Duodenal mucosa (tissue), 2 donors: Measurements from ENCODE around the gene ARHGAP22.
"Not testable (repeated sequence)": the region's sequence is repeated elsewhere in the genome, so short reads cannot be mapped to it uniquely, and the experiment has no call there.

Source experiments
- H3K27ac ChIP-seq: one replicate; pipeline ENCODE4 v1.7.0; 2013; ENCODE audit warnings: low read depth, low read length
- H3K27me3 ChIP-seq, 2 donors: one replicate each; pipeline ENCODE4 v1.7.0; 2013; ENCODE audit warnings: low read length in 2 of 2, control low read depth in 1 of 2; ENCODE audit not compliant: insufficient read depth in 2 of 2, control insufficient read depth in 1 of 2
- H3K36me3 ChIP-seq, 2 donors: one replicate each; pipeline ENCODE4 v1.7.0; 2013; ENCODE audit warnings: low read length in 2 of 2, control low read depth in 1 of 2; ENCODE audit not compliant: insufficient read depth in 2 of 2, control insufficient read depth in 1 of 2
- H3K4me1 ChIP-seq, 2 donors: one replicate each; pipeline ENCODE4 v1.7.0; 2013; ENCODE audit warnings: low read length in 2 of 2, control low read depth in 1 of 2; ENCODE audit not compliant: insufficient read depth in 2 of 2, control insufficient read depth in 1 of 2
- H3K4me3 ChIP-seq, 2 donors: one replicate each; pipeline ENCODE4 v1.7.0; 2013; ENCODE audit warnings: low read length in 2 of 2, low read depth in 1 of 2
- H3K9ac ChIP-seq, 2 donors: one replicate each; pipeline ENCODE4 v1.7.0; 2013; ENCODE audit warnings: low read length in 2 of 2, low read depth in 1 of 2
- H3K9me3 ChIP-seq, 2 donors: one replicate each; pipeline ENCODE4 v1.7.0; 2013; ENCODE audit warnings: low read length in 2 of 2, control low read depth in 1 of 2; ENCODE audit not compliant: control insufficient read depth in 1 of 2

Gene ARHGAP22

DNA sequence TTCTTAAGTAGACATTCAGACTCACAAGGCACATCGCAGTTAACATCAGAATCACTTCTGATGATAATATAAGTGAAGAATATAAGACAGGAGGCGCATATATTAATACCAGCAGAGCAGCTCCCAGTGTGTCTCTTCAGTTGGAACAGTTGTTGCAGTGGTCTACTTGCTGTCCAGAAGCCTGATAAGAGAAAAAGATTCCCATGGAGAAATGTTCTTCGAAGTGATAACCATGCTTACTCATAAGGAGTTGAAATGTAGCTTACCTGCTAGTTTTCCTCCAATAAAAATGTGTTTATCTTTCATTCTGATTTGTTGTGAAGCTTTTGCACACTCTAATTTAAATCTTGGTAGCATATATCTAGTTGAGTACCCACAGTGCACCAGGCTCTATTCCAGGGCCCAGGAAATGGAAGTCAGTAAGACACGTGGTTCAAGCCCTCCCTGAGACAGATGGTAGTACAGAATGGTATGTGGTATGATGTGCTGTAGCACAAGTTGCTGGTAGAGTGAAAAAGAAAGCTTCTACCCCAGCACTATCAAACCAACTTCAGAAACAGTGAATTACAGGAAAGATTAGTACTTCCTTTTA lies 174.4 kb downstream of the ARHGAP22 start:
- Histone ChIP-seq H3K27me3 (no peaks in the 10 kb centered on the region), H3K27ac (no peak overlapping the region), H3K9me3 (no peaks in the 10 kb centered on the region), H3K9ac (no peak overlapping the region), H3K4me1 (no peaks in the 10 kb centered on the region), H3K36me3 (peaks cover 7 to 12% of the 10 kb centered on the region in 2 donors), H3K4me3 (no peak overlapping the region)

DNA sequence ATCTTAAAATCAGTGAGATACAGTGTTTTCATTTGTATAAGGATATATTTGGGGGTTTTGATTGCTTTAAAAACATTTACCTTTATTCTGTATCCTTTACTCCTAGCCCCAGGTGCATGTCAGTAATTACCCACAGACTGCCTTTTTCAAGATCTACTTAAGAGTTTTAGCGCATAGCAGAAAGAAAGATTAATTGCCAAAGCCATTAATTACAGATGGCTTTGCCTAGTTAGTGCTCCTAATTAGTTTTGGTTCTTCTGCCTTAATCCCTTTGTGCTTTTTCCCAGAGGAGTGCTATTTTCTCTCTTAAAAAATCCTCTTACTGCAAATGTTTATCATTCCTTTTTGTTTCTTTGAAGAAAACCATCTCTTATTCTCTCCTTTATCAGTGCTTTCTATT lies 175.6 kb downstream of the ARHGAP22 start:
- Histone ChIP-seq H3K9me3 (no peaks in the 10 kb centered on the region), H3K4me3 (no peak overlapping the region), H3K36me3 (peaks cover 6 to 7% of the 10 kb centered on the region in 2 donors), H3K4me1 (no peaks in the 10 kb centered on the region), H3K9ac (no peak overlapping the region), H3K27ac (no peak overlapping the region), H3K27me3 (no peaks in the 10 kb centered on the region)

DNA sequence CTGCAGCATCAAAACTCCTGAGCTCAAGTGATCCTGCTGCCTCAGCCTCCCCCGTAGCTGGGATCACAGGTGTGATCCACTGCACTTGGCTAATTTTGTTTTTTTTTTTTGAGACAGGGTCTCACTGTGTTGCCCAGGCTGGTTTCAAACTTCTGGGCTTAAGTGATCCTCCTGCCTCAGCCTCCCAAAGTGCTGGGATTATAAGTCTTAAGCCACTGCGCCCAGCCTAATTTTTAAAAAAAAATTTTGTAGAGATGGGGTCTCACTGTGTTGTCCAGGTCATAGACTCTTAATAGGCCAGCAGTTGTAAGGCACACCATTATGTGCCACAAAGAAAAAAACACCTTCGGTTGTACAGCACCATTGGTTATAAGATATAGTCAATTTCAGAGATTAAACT lies 176.0 kb downstream of the ARHGAP22 start:
- Histone ChIP-seq H3K4me1 (no peaks in the 10 kb centered on the region), H3K27me3 (no peaks in the 10 kb centered on the region), H3K9ac (no peak overlapping the region), H3K9me3 (no peaks in the 10 kb centered on the region), H3K27ac (no peak overlapping the region), H3K36me3 (peaks cover 6 to 7% of the 10 kb centered on the region in 2 donors), H3K4me3 (no peak overlapping the region)

DNA sequence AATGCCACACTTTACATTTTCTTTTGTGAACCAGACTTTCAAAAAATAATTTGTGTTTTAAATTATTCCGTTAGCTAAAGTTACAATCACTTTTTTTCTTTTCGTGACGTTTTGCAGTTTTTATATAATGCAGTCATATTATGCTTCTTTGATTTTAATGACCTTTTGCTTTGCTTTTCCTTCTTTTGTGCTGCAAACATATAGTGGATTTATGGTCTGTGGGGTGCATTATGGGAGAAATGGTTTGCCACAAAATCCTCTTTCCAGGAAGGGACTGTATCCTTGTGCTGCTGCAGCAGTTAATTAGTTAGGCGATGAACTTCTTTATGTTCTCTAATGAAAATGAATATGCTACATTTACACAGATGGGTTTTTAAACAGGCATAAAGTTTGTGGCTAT lies 181.0 kb downstream of the ARHGAP22 start:
- H3K9me3 ChIP-seq: no peaks in the 10 kb centered on the region
- H3K9ac ChIP-seq: no peak overlapping the region
- no peak overlapping the region for H3K27ac ChIP-seq
- H3K36me3 ChIP-seq: no peaks in the 10 kb centered on the region
- H3K27me3 ChIP-seq: no peaks in the 10 kb centered on the region
- H3K4me1 ChIP-seq: no peaks in the 10 kb centered on the region
- H3K4me3 ChIP-seq: no peak overlapping the region

DNA sequence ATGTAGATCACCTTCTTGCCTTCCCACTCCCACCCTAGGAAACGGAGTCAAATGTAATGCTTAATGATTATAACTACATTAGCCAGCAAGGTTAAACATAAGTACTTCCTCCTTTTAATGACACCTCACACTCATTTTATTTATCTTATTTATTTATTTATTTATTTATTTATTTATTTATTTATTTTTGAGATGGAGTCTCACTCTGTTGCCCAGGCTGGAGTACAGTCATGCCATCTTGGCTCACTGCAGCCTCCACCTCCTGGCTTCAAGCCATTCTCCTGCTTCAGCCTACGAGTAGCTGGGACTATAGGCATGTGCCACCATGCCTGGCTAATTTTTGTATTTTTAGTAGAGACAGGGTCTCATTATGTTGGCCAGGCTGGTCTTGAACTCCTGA lies 183.0 kb downstream of the ARHGAP22 start:
- not testable (repeated sequence) for H3K4me1 ChIP-seq, H3K27ac ChIP-seq, H3K27me3 ChIP-seq, H3K36me3 ChIP-seq, H3K9me3 ChIP-seq, H3K9ac ChIP-seq, H3K4me3 ChIP-seq

DNA sequence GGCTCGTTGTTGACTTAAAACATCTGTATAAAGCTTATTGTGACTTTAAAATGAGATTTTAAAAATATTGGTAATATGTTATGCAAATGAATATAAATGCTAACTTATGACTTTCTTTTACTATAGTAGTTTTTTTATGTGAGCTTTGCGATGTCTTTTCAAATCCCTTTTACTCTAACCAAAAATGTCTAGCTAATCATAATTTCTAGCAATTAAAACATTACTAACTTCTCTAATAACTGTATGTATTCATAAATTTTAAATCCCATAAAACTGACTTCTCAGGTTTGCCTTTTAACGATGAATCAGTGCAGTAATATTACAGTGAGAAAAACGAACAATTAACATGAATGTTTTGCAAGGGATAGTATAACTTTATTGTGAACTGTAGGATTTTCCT lies 185.2 kb downstream of the ARHGAP22 start:
- Histone ChIP-seq H3K36me3 (no peaks in the 10 kb centered on the region), H3K9ac (no peak overlapping the region), H3K4me1 (no peaks in the 10 kb centered on the region), H3K27ac (no peak overlapping the region), H3K27me3 (no peaks in the 10 kb centered on the region), H3K4me3 (no peak overlapping the region), H3K9me3 (no peaks in the 10 kb centered on the region)

DNA sequence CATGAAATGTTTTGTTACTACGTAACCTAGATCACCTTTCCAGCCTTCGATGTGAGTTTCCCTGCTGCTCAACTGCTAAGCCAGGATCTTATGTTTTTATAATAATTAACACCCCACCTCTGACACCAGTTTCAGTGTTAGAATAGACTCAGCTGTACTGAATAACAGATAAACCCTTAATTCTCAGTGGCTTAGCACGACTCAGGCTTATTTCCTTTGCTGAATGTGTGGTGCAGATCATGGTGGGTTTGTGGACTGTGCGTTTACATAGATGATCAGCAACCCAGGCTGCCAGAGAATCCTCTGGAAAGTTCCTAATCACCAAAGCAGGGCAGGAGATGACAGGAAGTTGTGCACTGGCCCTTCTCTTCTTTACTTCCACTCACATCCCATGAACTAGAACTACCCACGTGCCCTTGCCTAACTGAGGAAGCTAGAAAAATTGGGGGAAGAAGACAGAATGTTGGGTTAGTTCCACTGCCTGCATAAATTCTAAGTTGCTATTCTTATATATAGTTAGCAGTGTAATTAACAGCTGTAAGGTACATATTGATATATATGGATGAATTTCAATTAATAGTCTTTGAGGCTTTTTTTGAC lies 186.6 kb downstream of the ARHGAP22 start:
- no peaks in the 10 kb centered on the region for H3K4me1 ChIP-seq
- H3K36me3 ChIP-seq: no peaks in the 10 kb centered on the region
- H3K27me3 ChIP-seq: no peaks in the 10 kb centered on the region
- no peak overlapping the region for H3K27ac ChIP-seq
- no peak overlapping the region for H3K9ac ChIP-seq
- H3K9me3 ChIP-seq: no peaks in the 10 kb centered on the region
- no peak overlapping the region for H3K4me3 ChIP-seq

DNA sequence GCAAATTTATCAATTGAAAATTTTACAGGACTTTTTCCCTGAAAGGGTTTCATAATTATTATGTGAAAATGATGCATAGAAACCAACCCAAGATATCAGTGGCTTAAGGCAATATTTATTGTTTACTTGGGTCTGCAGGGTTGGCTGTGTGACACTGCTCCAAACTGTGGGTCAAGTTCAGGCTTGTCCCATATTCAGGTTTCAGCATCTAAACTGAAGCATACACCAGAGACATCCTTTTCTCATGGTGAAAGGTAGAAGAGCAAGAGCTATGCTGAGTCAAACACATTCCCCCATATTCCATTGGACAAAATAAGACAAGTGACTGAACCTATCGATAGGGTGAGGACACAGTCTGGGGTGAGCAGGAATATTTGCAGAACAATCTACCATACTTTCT lies 187.5 kb downstream of the ARHGAP22 start:
- Histone ChIP-seq H3K4me3 (no peak overlapping the region), H3K9ac (no peak overlapping the region), H3K36me3 (peaks cover 7 to 8% of the 10 kb centered on the region in 2 donors), H3K27ac (no peak overlapping the region), H3K27me3 (no peaks in the 10 kb centered on the region), H3K4me1 (no peaks in the 10 kb centered on the region), H3K9me3 (peaks cover 0 to 3% of the 10 kb centered on the region in 2 donors)

DNA sequence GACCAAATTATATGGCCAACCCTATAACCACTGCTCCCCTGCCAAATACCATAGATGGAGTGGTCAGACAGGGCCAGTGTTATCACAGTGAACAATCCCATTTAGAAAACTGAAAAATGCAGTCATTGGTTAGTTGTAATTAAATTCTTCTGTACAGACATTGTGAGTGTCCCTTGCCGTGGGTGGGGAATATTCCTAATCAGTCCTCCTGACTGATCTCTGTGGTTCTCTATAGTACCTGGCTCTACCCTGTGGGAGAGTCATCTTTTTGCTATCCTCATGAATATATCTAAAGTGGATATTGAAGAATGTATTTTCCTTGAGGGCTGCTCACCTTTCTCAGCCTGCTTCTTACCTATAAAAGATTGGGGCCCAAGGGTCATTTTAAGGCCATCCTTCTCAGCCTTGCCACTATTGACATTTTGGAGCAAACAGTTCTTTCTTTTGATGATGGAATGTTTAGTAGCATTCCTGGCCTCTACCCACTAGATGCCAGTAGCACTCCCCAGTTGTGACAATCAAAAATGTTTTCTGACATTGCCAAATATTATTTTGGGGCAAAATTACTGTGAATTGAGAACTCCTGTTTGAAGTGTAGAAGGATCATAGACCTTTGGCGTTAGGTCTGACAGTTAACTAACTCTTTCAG lies 188.2 kb downstream of the ARHGAP22 start:
- no peaks in the 10 kb centered on the region for H3K4me1 ChIP-seq
- H3K9ac ChIP-seq: no peak overlapping the region
- H3K4me3 ChIP-seq: no peak overlapping the region
- no peaks in the 10 kb centered on the region for H3K27me3 ChIP-seq
- no peak overlapping the region for H3K27ac ChIP-seq
- H3K9me3 ChIP-seq: peaks cover 4 to 7% of the 10 kb centered on the region in 2 donors
- H3K36me3 ChIP-seq: peaks cover 8 to 11% of the 10 kb centered on the region in 2 donors

DNA sequence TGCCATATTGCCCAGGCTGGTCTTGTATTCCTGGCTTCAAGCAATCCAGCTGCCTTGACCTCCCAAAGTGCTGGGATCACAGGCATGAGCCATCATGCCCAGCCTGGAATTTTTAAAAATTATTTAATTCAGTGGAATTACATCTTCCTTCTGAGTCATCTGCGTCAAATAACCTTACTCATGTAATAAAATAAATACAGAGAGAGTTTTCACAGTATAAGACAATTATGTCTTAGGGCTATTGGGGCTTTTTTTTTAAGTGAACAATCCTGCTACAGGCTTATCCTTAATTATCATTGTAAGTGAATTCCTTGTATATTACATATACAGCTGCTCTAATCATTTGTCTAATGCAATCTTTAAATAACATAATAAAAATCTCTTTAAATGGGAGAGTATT lies 190.1 kb downstream of the ARHGAP22 start:
- Histone ChIP-seq H3K27me3 (no peaks in the 10 kb centered on the region), H3K9ac (no peak overlapping the region), H3K36me3 (peaks cover 13 to 25% of the 10 kb centered on the region in 2 donors), H3K4me1 (no peaks in the 10 kb centered on the region), H3K9me3 (peaks cover 7 to 8% of the 10 kb centered on the region in 2 donors), H3K4me3 (no peak overlapping the region), H3K27ac (no peak overlapping the region)
